ENCODE measurements around the gene TRAPPC5.

- TF ChIP-seq TAF1 (IDR thresholded peaks at IDR 0.05; ENCODE audit: borderline replicate concordance, low read depth, low read length) (no peak), SIN3A (IDR thresholded peaks at IDR 0.05; ENCODE audit: borderline replicate concordance, low read depth, low read length) (no peak)
Measured at GRCh38 chr19:7729211-7729610, 48.6 kb downstream of the TRAPPC5 start.
